ENCODE results near the gene AAGAB. TPM values are rescaled to one million over a fixed set of nuclear protein-coding genes. Genes with fewer than 3 reads are reported as not detected.

The AAGAB gene
- total RNA-seq, 1 experiment from 2014 or later, result 102 TPM

DNA sequence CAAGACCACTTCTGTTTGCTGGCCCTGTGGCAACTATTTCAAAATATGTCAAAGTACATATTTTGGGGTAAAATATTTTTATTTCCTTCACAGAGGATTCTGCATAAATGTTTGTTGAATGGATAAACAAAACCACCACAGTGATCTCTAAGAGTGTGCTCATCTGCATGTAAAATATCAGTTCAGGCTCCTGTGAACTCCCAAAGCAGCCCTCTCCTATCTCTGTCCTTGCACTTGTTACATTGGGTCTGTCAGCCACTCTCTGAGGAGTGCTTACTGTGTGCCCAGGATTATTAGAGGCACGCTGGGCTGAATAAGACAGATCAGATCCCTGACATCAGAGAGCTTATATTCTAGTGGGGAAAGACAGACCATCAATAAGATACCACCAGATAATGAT lies 27.3 kb upstream of the AAGAB start:
- H3K4me3 ChIP-seq (ENCODE audit: low read depth in 2 of 2, low read length in 2 of 2), result no peak overlapping the region
- H3K4me1 ChIP-seq (ENCODE audit: control insufficient read depth, insufficient read depth, low read length), result no peaks in the 10 kb centered on the region
- TF ChIP-seq, protein P1, sequence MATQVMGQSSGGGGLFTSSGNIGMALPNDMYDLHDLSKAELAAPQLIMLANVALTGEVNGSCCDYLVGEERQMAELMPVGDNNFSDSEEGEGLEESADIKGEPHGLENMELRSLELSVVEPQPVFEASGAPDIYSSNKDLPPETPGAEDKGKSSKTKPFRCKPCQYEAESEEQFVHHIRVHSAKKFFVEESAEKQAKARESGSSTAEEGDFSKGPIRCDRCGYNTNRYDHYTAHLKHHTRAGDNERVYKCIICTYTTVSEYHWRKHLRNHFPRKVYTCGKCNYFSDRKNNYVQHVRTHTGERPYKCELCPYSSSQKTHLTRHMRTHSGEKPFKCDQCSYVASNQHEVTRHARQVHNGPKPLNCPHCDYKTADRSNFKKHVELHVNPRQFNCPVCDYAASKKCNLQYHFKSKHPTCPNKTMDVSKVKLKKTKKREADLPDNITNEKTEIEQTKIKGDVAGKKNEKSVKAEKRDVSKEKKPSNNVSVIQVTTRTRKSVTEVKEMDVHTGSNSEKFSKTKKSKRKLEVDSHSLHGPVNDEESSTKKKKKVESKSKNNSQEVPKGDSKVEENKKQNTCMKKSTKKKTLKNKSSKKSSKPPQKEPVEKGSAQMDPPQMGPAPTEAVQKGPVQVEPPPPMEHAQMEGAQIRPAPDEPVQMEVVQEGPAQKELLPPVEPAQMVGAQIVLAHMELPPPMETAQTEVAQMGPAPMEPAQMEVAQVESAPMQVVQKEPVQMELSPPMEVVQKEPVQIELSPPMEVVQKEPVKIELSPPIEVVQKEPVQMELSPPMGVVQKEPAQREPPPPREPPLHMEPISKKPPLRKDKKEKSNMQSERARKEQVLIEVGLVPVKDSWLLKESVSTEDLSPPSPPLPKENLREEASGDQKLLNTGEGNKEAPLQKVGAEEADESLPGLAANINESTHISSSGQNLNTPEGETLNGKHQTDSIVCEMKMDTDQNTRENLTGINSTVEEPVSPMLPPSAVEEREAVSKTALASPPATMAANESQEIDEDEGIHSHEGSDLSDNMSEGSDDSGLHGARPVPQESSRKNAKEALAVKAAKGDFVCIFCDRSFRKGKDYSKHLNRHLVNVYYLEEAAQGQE (IDR thresholded peaks at IDR 0.05; ENCODE audit: insufficient read depth in 1 of 2, low read depth in 2 of 2, low read length in 1 of 2), result no peak
- TF ChIP-seq SIN3A (IDR thresholded peaks at IDR 0.05; ENCODE audit: borderline replicate concordance, insufficient read depth, low read depth, low read length) (no peak), POLR2AphosphoS5 (IDR thresholded peaks at IDR 0.05; ENCODE audit: low read depth, low read length) (no peak)
- BruUV-seq (replicated peaks), result no TSS peak
- no peaks in the 10 kb centered on the region for H3K36me3 ChIP-seq (ENCODE audit: control insufficient read depth, insufficient read depth, low read length)
- H3K27ac ChIP-seq (ENCODE audit: low read length), result no peak overlapping the region
- ChIA-PET CTCF (interaction anchor here (0.6 kb wide), 1 partner anchor 140 kb away, joined by 5 read pairs; no protein-coding TSS in a partner anchor), POLR2A (interaction anchor here (0.6 kb wide), 1 partner anchor 185 kb away, joined by 3 read pairs; no protein-coding TSS in a partner anchor)
- no peaks in the 10 kb centered on the region for H3K9me3 ChIP-seq (ENCODE audit: control insufficient read depth, insufficient read depth, low read depth, low read length)
- ATAC-seq (no peak), DNase-seq (ENCODE audit: low read depth, low spot score) (no peak)
- intact Hi-C loops (cut with micrococcal nuclease; ENCODE audit: unreplicated experiment), result no loop called here
- no peaks in the 10 kb centered on the region for H3K27me3 ChIP-seq (ENCODE audit: control insufficient read depth, insufficient read depth, low read length)
- in situ Hi-C loops (cut with HindIII; ENCODE audit: low pct_unique_long_range_greater_than_20kb, low sequenced_read_pairs), result no loop called here

DNA sequence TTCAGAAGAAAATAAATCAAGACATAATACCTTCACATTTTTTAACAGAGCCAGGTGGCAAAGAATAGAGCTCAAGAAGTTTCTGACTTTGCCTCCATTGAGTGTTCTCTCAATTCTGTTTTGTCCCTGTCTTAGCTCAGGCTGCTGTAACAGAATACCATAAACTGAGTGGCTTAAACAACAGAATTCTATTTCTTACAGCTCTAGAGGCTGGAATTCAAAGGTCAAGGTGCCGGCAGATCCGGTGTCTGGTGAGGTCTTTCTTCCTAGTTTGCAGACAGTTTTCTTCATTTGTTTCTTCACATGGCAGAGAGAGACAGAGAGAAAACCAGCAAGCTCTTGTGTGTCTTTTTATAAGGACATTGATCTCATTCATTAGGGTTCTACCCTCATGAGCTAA lies 25.8 kb upstream of the AAGAB start:
- DNase-seq (ENCODE audit: low read depth, low spot score), result no peak
- ChIA-PET POLR2A (interaction anchor here (0.6 kb wide), 1 partner anchor 24 kb away, joined by 4 read pairs; no protein-coding TSS in a partner anchor), CTCF (interaction anchor here (0.7 kb wide), 1 partner anchor 113 kb away, joined by 3 read pairs; no protein-coding TSS in a partner anchor)
- no peak overlapping the region for H3K27ac ChIP-seq (ENCODE audit: low read length)
- H3K4me3 ChIP-seq (ENCODE audit: low read depth in 2 of 2, low read length in 2 of 2), result no peak overlapping the region
- no TSS peak for BruUV-seq (replicated peaks)
- TF ChIP-seq SIN3A (IDR thresholded peaks at IDR 0.05; ENCODE audit: borderline replicate concordance, insufficient read depth, low read depth, low read length), result no peak
- TF ChIP-seq, protein P1 (IDR thresholded peaks at IDR 0.05; ENCODE audit: insufficient read depth in 1 of 2, low read depth in 2 of 2, low read length in 1 of 2), result no peak
- TF ChIP-seq TCF7L2 (IDR thresholded peaks at IDR 0.05; ENCODE audit: low read depth, low read length), result no peak
- TF ChIP-seq POLR2AphosphoS5 (IDR thresholded peaks at IDR 0.05; ENCODE audit: low read depth, low read length), result no peak
- TF ChIP-seq, protein P2, sequence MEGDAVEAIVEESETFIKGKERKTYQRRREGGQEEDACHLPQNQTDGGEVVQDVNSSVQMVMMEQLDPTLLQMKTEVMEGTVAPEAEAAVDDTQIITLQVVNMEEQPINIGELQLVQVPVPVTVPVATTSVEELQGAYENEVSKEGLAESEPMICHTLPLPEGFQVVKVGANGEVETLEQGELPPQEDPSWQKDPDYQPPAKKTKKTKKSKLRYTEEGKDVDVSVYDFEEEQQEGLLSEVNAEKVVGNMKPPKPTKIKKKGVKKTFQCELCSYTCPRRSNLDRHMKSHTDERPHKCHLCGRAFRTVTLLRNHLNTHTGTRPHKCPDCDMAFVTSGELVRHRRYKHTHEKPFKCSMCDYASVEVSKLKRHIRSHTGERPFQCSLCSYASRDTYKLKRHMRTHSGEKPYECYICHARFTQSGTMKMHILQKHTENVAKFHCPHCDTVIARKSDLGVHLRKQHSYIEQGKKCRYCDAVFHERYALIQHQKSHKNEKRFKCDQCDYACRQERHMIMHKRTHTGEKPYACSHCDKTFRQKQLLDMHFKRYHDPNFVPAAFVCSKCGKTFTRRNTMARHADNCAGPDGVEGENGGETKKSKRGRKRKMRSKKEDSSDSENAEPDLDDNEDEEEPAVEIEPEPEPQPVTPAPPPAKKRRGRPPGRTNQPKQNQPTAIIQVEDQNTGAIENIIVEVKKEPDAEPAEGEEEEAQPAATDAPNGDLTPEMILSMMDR (IDR thresholded peaks at IDR 0.05), result no peak
- in situ Hi-C loops (cut with HindIII; ENCODE audit: low pct_unique_long_range_greater_than_20kb, low sequenced_read_pairs), result no loop called here
- no peaks in the 10 kb centered on the region for H3K9me3 ChIP-seq (ENCODE audit: control insufficient read depth, insufficient read depth, low read depth, low read length)
- no peaks in the 10 kb centered on the region for H3K27me3 ChIP-seq (ENCODE audit: control insufficient read depth, insufficient read depth, low read length)
- intact Hi-C loops (cut with micrococcal nuclease; ENCODE audit: unreplicated experiment), result no loop called here
- no peaks in the 10 kb centered on the region for H3K4me1 ChIP-seq (ENCODE audit: control insufficient read depth, insufficient read depth, low read length)
- H3K36me3 ChIP-seq (ENCODE audit: control insufficient read depth, insufficient read depth, low read length), result no peaks in the 10 kb centered on the region
- no peak for ATAC-seq

Measured in Panc1 (cell line).